A549 (cell line): ENCODE measurements around the gene STK17A. TPM values are rescaled to one million over a fixed set of nuclear protein-coding genes. Genes with fewer than 3 reads are reported as not detected.
"Not testable (repeated sequence)": the region's sequence is repeated elsewhere in the genome, so short reads cannot be mapped to it uniquely, and the experiment has no call there.

Experiments
- ATAC-seq, 2 experiments: fragments of 200-7000 bp in 1 of 2; fragments of >200 bp in 1 of 2; cut with Nextera tagmentation in 1 of 2; cut with Tn5 transposase in 1 of 2; 3 replicates each; pipeline versions ENCODE4 v1.8.0 to v1.9.1; 2018 to 2020; ENCODE audit warnings: mild to moderate bottlenecking in 1 of 2, moderate library complexity in 1 of 2
- CTCF ChIA-PET: fragments of 300-600 bp; sonication (Branson Sonifier 250); formaldehyde crosslinking; extraction: SDS; loops from one replicate; lab custom pipeline; 2021; ENCODE audit warnings: antibody characterized with exemption, inconsistent platforms; lab: Yijun Ruan, JAX
- POLR2A ChIA-PET: fragments of 350-600 bp; formaldehyde crosslinking; extraction: SDS; loops from one replicate; lab custom pipeline; 2021; ENCODE audit warnings: antibody characterized with exemption, inconsistent platforms; lab: Yijun Ruan, JAX
- DNase-seq, 2 experiments: peaks; one replicate each; pipeline versions ENCODE4 v3.0.0 to v3.0.0-alpha.2; 2011 to 2016; ENCODE audit warnings: low read depth in 1 of 2, low spot score in 1 of 2
- FAIRE-seq: peaks from 2 replicates; lab custom pipeline; 2011; peaks lifted over from hg19 to GRCh38; lab: Jason Lieb, UNC
- H3K27ac ChIP-seq, 2 experiments: fragments of >200 bp; sonication (Bioruptor Twin); formaldehyde crosslinking; 3 replicates each; pipeline ENCODE4 v1.5.1; 2016 to 2017
- H3K4me1 ChIP-seq: fragments of >200 bp; sonication (Bioruptor Twin); formaldehyde crosslinking; 3 replicates; pipeline ENCODE4 v1.6.1; 2016
- H3K4me2 ChIP-seq: fragments of >200 bp; sonication (Bioruptor Twin); formaldehyde crosslinking; 3 replicates; pipeline ENCODE4 v1.6.1; 2016
- H3K4me3 ChIP-seq: fragments of >200 bp; sonication (Bioruptor Twin); formaldehyde crosslinking; 3 replicates; pipeline ENCODE4 v1.5.1; 2016
- H3K9me3 ChIP-seq: fragments of >200 bp; sonication (Bioruptor Twin); formaldehyde crosslinking; 3 replicates; pipeline ENCODE4 v1.6.1; 2016
- BCL3 ChIP-seq: fragments of >200 bp; sonication (Bioruptor Twin); formaldehyde crosslinking; IDR thresholded peaks from 3 replicates; pipeline ENCODE4 v1.6.1; 2016
- BHLHE40 ChIP-seq: IDR thresholded peaks from 2 replicates; pipeline ENCODE4 v1.6.1; 2012; ENCODE audit warnings: low read depth, low read length, inconsistent platforms
- CEBPB ChIP-seq, 2 experiments: fragments of >200 bp in 1 of 2; sonication (Bioruptor Twin) in 1 of 2; formaldehyde crosslinking in 1 of 2; IDR thresholded peaks; 2 replicates each; pipeline ENCODE4 v1.6.1; 2012 to 2016
- EHF ChIP-seq: fragments of 250-450 bp; sonication (Bioruptor Pico); IDR thresholded peaks from 2 replicates; pipeline ENCODE4 v1.5.0; 2020; ENCODE audit warnings: mild to moderate bottlenecking
- EP300 ChIP-seq, 2 experiments: fragments of >200 bp; sonication (Bioruptor Twin); formaldehyde crosslinking; IDR thresholded peaks; 2 replicates in 1 of 2; 3 replicates in 1 of 2; pipeline ENCODE4 v1.6.1; 2016 to 2017
- FOSL2 ChIP-seq, 2 experiments: fragments of 450-650 bp in 1 of 2; fragments of >200 bp in 1 of 2; sonication (Bioruptor Twin) in 1 of 2; formaldehyde crosslinking; IDR thresholded peaks; 2 replicates each; pipeline versions ENCODE4 v1.5.0 to v1.6.1; 2016 to 2020; ENCODE audit warnings: mild to moderate bottlenecking in 1 of 2, moderate library complexity in 1 of 2
- GATA3 ChIP-seq: IDR thresholded peaks from 2 replicates; pipeline ENCODE4 v1.6.1; 2012; ENCODE audit warnings: borderline replicate concordance
- HDAC2 ChIP-seq: fragments of 200-600 bp; sonication (generic); IDR thresholded peaks from 2 replicates; pipeline ENCODE4 v1.6.1; 2016
- HOXB5 ChIP-seq: fragments of 250-450 bp; sonication (Bioruptor Pico); IDR thresholded peaks from 2 replicates; pipeline ENCODE4 v1.5.0; 2020; ENCODE audit warnings: mild to moderate bottlenecking, moderate library complexity
- JUN ChIP-seq, 2 experiments: fragments of >200 bp; sonication (Bioruptor Twin); formaldehyde crosslinking; IDR thresholded peaks; 2 replicates in 1 of 2; 3 replicates in 1 of 2; pipeline ENCODE4 v1.6.1; 2016 to 2017
- JUNB ChIP-seq: fragments of >200 bp; sonication (Bioruptor Twin); formaldehyde crosslinking; IDR thresholded peaks from 2 replicates; pipeline ENCODE4 v1.6.1; 2016
- KDM1A ChIP-seq: fragments of 200-600 bp; sonication (generic); IDR thresholded peaks from 2 replicates; pipeline ENCODE4 v1.6.1; 2016; ENCODE audit warnings: low read depth, mild to moderate bottlenecking
- MAFK ChIP-seq: fragments of 450-650 bp; IDR thresholded peaks from 2 replicates; pipeline ENCODE4 v1.6.1; 2014; ENCODE audit not compliant: partially characterized antibody
- NFE2L2 ChIP-seq: fragments of 150-350 bp; conservative IDR thresholded peaks from 2 replicates; pipeline ENCODE4 v1.6.1; 2014; ENCODE audit warnings: low read length
- PBX3 ChIP-seq: IDR thresholded peaks from 2 replicates; pipeline ENCODE4 v1.6.1; 2012
- POLR2A ChIP-seq: IDR thresholded peaks from 2 replicates; pipeline ENCODE4 v1.6.1; 2012; ENCODE audit warnings: mild to moderate bottlenecking, low read length
- RAD21 ChIP-seq, 2 experiments: fragments of >200 bp in 1 of 2; sonication (Bioruptor Twin) in 1 of 2; formaldehyde crosslinking in 1 of 2; IDR thresholded peaks in 1 of 2; conservative IDR thresholded peaks in 1 of 2; 2 replicates in 1 of 2; 3 replicates in 1 of 2; pipeline ENCODE4 v1.6.1; 2012 to 2018; ENCODE audit warnings: inconsistent platforms in 1 of 2
- RNF2 ChIP-seq: fragments of 200-600 bp; sonication (generic); IDR thresholded peaks from 2 replicates; pipeline ENCODE4 v1.6.1; 2016; ENCODE audit warnings: low read depth, mild to moderate bottlenecking, antibody characterized with exemption, moderate library complexity, borderline replicate concordance
- WGBS: methylation state at CpG from one replicate; pipeline ENCODE4 v1.1.6; 2017; ENCODE audit errors: missing lambda C conversion rate; 5-methylcytosine and 5-hydroxymethylcytosine counted together
- polyA plus RNA-seq, 4 experiments: library from polyadenylated mRNA; depleted of rRNA in 3 of 4; stranded (reverse); fragments of >200 nt; fragmentation: RNase III in 1 of 4; extraction: RNeasy Plus Mini Kit Qiagen cat#74134 plus additional on column Dnase treatment in 1 of 4; gene quantifications; 2 replicates in 3 of 4; 3 replicates in 1 of 4; pipeline ENCODE4 v1.2.3, GENCODE V29; 2011 to 2017

Gene STK17A
- polyA plus RNA-seq, 2 of the 4 experiments (the other 2 are of a cell fraction) = 27.3 to 47.5 TPM

GRCh38 chr7:43673243-43673976, 90.5 kb downstream of the STK17A start:
- FAIRE-seq, DNase-seq, ATAC-seq, H3K4me3 ChIP-seq: not testable (repeated sequence)
- H3K27ac ChIP-seq = peak overlapping the region; percentile 78 to 83
- peak overlapping the region; percentile 55; the same call in 2 of the 3 replicates for H3K4me2 ChIP-seq
- peak; percentile 17; the same call in 1 of the 2 replicates for TF ChIP-seq KDM1A
- WGBS = 90% methylated on average over 5 of the region's 5 CpGs
- H3K4me1 ChIP-seq = peaks cover 42% of the 10 kb centered on the region
- CTCF ChIA-PET = interaction anchor here (0.7 to 1.8 kb wide), 5 partner anchors 9 to 164 kb away, joined by 3 to 6 read pairs (median 3); partner anchors contain the start of gene STK17A
- POLR2A ChIA-PET = interaction anchor here (1.0 kb wide), 2 partner anchors 56 to 91 kb away, joined by 6 to 8 read pairs; partner anchors contain the start of genes COA1 and STK17A
- H3K9me3 ChIP-seq = peaks cover 14% of the 10 kb centered on the region; the same call in 1 of the 3 replicates

GRCh38 chr7:43674559-43675436, 91.9 kb downstream of the STK17A start:
- FAIRE-seq = peak; percentile 94
- ChIA-PET CTCF (interaction anchor here (1.0 to 1.5 kb wide), 3 partner anchors 11 to 92 kb away, joined by 3 to 6 read pairs (median 3); partner anchors contain the start of gene STK17A), POLR2A (interaction anchor here (1.0 kb wide), 1 partner anchor 54 kb away, joined by 8 read pairs; the partner anchor contains the start of gene COA1)
- H3K4me3 ChIP-seq = no peak overlapping the region
- ATAC-seq = peak; percentile 96
- H3K27ac ChIP-seq = peak overlapping the region; percentile 78 to 83
- TF ChIP-seq NFE2L2 (peak; percentile 75), BCL3 (0 out of 3 replicates have a peak, but pooled peaks have one; percentile 53), PBX3 (no peak; the same call in 1 of the 2 replicates), HDAC2 (0 out of 2 replicates have a peak, but pooled peaks have one; percentile 31), JUNB (peak; percentile 97), RAD21 (conservative IDR thresholded peaks at IDR 0.05 in 1 of 2, IDR thresholded peaks at IDR 0.05 in 1 of 2) (peak; percentile 15 to 31; a peak in 1 of 5 replicates), GATA3 (peak; percentile 83), EHF (CRISPR knock-in tag) (no peak), JUN (IDR thresholded peaks at IDR 0.05) (peak; percentile 55 to 76; a peak in 2 of 5 replicates), FOSL2 (IDR thresholded peaks at IDR 0.05) (peak; percentile 95), FOSL2 (CRISPR knock-in tag; IDR thresholded peaks at IDR 0.05) (peak; percentile 98), POLR2A (no peak), KDM1A (peak; percentile 76; the same call in 1 of the 2 replicates), MAFK (peak; percentile 99), BHLHE40 (0 out of 2 replicates have a peak, but pooled peaks have one; percentile 0), HOXB5 (peak; percentile 72; the same call in 1 of the 2 replicates), CEBPB (IDR thresholded peaks at IDR 0.05) (peak; percentile 47 to 82; a peak in 3 of 4 replicates), EP300 (IDR thresholded peaks at IDR 0.05) (peak; percentile 51 to 63; a peak in 2 of 5 replicates), RNF2 (no peak)
- TF ChIP-seq, all 56 proteins: peak for 14
- peak; percentile 87 to 93 for DNase-seq
- H3K9me3 ChIP-seq = peaks cover 14% of the 10 kb centered on the region; the same call in 1 of the 3 replicates
- peaks cover 34% of the 10 kb centered on the region for H3K4me1 ChIP-seq
- WGBS = 40% methylated on average over 4 of the region's 4 CpGs
- peak overlapping the region; percentile 55 for H3K4me2 ChIP-seq

Other genes with a start within 250 kb of the STK17A start
- 57.5 and 84.0 TPM in 2 replicates for gene COA1, start 146.4 kb downstream of the STK17A start, polyA plus RNA-seq (2011; rRNA removed)
- 91.3 to 94.6 TPM (median 91.4 TPM) in 3 replicates for gene COA1, start 146.4 kb downstream of the STK17A start, polyA plus RNA-seq (2017; fragmentation: RNase III; extraction: RNeasy Plus Mini Kit Qiagen cat#74134 plus additional on column Dnase treatment)
- 71.3 and 85.4 TPM in 2 replicates for gene BLVRA, start 175.6 kb downstream of the STK17A start, polyA plus RNA-seq (2011; rRNA removed)
- gene BLVRA, start 175.6 kb downstream of the STK17A start, polyA plus RNA-seq (2017; fragmentation: RNase III; extraction: RNeasy Plus Mini Kit Qiagen cat#74134 plus additional on column Dnase treatment) = 65.2 to 76.5 TPM (median 68.5 TPM) in 3 replicates